Measurements from ENCODE around the gene TSPO2. TPM values are rescaled to one million over a fixed set of nuclear protein-coding genes. Genes with fewer than 3 reads are reported as not detected.
A peak's percentile ranks its signal among the peaks of the same experiment; 100 is the strongest.

Gene TSPO2
- total and polyA plus RNA-seq, 2 of the 13 experiments (the other 11 are each of a cell fraction or from before 2014, with no cell fraction given): 0.55 TPM; not detected in 1

- no peak for TF ChIP-seq SP2 (CRISPR knock-in tag; IDR thresholded peaks at IDR 0.05)
- TF ChIP-seq ELF3 (CRISPR knock-in tag; IDR thresholded peaks at IDR 0.05): peak; percentile 71
- peak; percentile 21 for TF ChIP-seq ZMYM3 (CRISPR knock-in tag; IDR thresholded peaks at IDR 0.05)
- TF ChIP-seq ATF7 (IDR thresholded peaks at IDR 0.05): no peak
- TF ChIP-seq ATF7 (CRISPR knock-in tag; IDR thresholded peaks at IDR 0.05): peak; percentile 46; the same call in 1 of the 2 replicates
- TF ChIP-seq BRF2 (CRISPR knock-in tag; IDR thresholded peaks at IDR 0.05): no peak
- TF ChIP-seq SRF (IDR thresholded peaks at IDR 0.05; ENCODE audit: low read depth, low read length): no peak; the same call in 1 of the 2 replicates
- TF ChIP-seq PPARG (CRISPR knock-in tag; conservative IDR thresholded peaks at IDR 0.05): 0 out of 2 replicates have a peak, but pooled peaks have one; percentile 50
- TF ChIP-seq FOXA1 (IDR thresholded peaks at IDR 0.05): no peak
- peak; percentile 83 for TF ChIP-seq FOXA1 (CRISPR knock-in tag; IDR thresholded peaks at IDR 0.05)
- no peak for TF ChIP-seq PAF1 (CRISPR knock-in tag; IDR thresholded peaks at IDR 0.05)
- TF ChIP-seq MLLT10 (CRISPR knock-in tag; IDR thresholded peaks at IDR 0.05): no peak
- no peak; the same call in 1 of the 2 replicates for TF ChIP-seq MAX (IDR thresholded peaks at IDR 0.05)
- TF ChIP-seq RFXAP (CRISPR knock-in tag; IDR thresholded peaks at IDR 0.05; ENCODE audit: borderline replicate concordance): no peak; the same call in 1 of the 2 replicates
- peak; percentile 40; the same call in 1 of the 2 replicates for TF ChIP-seq ZSCAN29 (CRISPR knock-in tag; conservative IDR thresholded peaks at IDR 0.05)
- TF ChIP-seq SNRNP70 (IDR thresholded peaks at IDR 0.05; ENCODE audit: low read depth, low read length): no peak
- TF ChIP-seq, protein P1, sequence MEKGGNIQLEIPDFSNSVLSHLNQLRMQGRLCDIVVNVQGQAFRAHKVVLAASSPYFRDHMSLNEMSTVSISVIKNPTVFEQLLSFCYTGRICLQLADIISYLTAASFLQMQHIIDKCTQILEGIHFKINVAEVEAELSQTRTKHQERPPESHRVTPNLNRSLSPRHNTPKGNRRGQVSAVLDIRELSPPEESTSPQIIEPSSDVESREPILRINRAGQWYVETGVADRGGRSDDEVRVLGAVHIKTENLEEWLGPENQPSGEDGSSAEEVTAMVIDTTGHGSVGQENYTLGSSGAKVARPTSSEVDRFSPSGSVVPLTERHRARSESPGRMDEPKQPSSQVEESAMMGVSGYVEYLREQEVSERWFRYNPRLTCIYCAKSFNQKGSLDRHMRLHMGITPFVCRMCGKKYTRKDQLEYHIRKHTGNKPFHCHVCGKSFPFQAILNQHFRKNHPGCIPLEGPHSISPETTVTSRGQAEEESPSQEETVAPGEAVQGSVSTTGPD (CRISPR knock-in tag; IDR thresholded peaks at IDR 0.05): 0 out of 2 replicates have a peak, but pooled peaks have one; percentile 81
- TF ChIP-seq NBN (conservative IDR thresholded peaks at IDR 0.05): no peak
- TF ChIP-seq THYN1 (CRISPR knock-in tag; IDR thresholded peaks at IDR 0.05; ENCODE audit: borderline replicate concordance, low read depth): no peak
- TF ChIP-seq RNF2 (conservative IDR thresholded peaks at IDR 0.05; ENCODE audit: low read depth): no peak
- TF ChIP-seq NFATC3 (CRISPR knock-in tag; IDR thresholded peaks at IDR 0.05): 0 out of 2 replicates have a peak, but pooled peaks have one; percentile 30
- no peak; the same call in 1 of the 2 replicates for TF ChIP-seq ZNF501 (CRISPR knock-in tag; IDR thresholded peaks at IDR 0.05)
- TF ChIP-seq, protein P2, sequence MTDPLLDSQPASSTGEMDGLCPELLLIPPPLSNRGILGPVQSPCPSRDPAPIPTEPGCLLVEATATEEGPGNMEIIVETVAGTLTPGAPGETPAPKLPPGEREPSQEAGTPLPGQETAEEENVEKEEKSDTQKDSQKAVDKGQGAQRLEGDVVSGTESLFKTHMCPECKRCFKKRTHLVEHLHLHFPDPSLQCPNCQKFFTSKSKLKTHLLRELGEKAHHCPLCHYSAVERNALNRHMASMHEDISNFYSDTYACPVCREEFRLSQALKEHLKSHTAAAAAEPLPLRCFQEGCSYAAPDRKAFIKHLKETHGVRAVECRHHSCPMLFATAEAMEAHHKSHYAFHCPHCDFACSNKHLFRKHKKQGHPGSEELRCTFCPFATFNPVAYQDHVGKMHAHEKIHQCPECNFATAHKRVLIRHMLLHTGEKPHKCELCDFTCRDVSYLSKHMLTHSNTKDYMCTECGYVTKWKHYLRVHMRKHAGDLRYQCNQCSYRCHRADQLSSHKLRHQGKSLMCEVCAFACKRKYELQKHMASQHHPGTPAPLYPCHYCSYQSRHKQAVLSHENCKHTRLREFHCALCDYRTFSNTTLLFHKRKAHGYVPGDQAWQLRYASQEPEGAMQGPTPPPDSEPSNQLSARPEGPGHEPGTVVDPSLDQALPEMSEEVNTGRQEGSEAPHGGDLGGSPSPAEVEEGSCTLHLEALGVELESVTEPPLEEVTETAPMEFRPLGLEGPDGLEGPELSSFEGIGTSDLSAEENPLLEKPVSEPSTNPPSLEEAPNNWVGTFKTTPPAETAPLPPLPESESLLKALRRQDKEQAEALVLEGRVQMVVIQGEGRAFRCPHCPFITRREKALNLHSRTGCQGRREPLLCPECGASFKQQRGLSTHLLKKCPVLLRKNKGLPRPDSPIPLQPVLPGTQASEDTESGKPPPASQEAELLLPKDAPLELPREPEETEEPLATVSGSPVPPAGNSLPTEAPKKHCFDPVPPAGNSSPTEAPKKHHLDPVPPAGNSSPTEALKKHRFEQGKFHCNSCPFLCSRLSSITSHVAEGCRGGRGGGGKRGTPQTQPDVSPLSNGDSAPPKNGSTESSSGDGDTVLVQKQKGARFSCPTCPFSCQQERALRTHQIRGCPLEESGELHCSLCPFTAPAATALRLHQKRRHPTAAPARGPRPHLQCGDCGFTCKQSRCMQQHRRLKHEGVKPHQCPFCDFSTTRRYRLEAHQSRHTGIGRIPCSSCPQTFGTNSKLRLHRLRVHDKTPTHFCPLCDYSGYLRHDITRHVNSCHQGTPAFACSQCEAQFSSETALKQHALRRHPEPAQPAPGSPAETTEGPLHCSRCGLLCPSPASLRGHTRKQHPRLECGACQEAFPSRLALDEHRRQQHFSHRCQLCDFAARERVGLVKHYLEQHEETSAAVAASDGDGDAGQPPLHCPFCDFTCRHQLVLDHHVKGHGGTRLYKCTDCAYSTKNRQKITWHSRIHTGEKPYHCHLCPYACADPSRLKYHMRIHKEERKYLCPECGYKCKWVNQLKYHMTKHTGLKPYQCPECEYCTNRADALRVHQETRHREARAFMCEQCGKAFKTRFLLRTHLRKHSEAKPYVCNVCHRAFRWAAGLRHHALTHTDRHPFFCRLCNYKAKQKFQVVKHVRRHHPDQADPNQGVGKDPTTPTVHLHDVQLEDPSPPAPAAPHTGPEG (CRISPR knock-in tag; IDR thresholded peaks at IDR 0.05): peak; percentile 50; the same call in 1 of the 2 replicates
These were observed 1.9 kb upstream of the TSPO2 start (continued) for GRCh38 chr6:41040101-41040939.

Measured in HepG2 (cell line).